Measurements from ENCODE around the gene PTPRT. TPM values are rescaled to one million over a fixed set of nuclear protein-coding genes. Genes with fewer than 3 reads are reported as not detected.
"Not testable (repeated sequence)": the region's sequence is repeated elsewhere in the genome, so short reads cannot be mapped to it uniquely, and the experiment has no call there.

Gene PTPRT
- total RNA-seq, 1 experiment from 2014 or later, result not detected

DNA sequence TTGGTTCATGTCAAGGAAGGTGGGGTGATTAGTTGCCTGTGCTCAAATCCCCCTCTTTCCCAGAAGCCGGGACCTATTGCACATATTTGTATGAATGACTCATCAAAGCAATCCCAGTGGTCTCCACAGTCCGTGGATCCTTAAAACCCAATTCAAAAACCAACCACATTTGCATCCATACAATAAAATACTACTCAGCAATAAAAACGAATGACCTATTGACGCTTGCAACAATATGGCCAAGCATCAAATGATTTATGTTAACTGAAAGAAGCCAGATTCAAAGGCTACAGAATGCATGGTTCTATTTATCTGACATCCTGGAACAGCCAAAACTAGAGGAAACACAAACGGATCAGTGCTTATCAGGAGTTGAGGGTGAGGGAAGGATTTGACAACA, 275.4 kb downstream of the PTPRT start:
- H4K20me1 ChIP-seq (ENCODE audit: insufficient read depth), result no peaks in the 10 kb centered on the region
- H3K4me3 ChIP-seq (replicated peaks in 1 of 2; ENCODE audit: low read depth in 1 of 2, low read length in 2 of 2), result no peak overlapping the region
- H3K9ac ChIP-seq (ENCODE audit: low read length), result no peak overlapping the region
- POLR2A ChIA-PET, result no interaction called here
- intact Hi-C loops (cut with micrococcal nuclease), result no loop called here
- no peak overlapping the region for H2AFZ ChIP-seq (ENCODE audit: low read depth, low read length, poor library complexity, severe bottlenecking)
- no peaks in the 10 kb centered on the region; a peak in 1 of 4 replicates for H3K4me1 ChIP-seq (ENCODE audit: control insufficient read depth in 1 of 2, insufficient read depth in 2 of 2, low read length in 2 of 2)
- BruUV-seq (replicated peaks), result no TSS peak
- RAD21 ChIA-PET (ENCODE audit: low non-redundant PET in 1 of 2, low total read pairs in 2 of 2, uncharacterized antibody in 2 of 2, unreplicated experiment in 2 of 2), result no interaction called here
- DNase-seq (ENCODE audit: low read depth, low spot score) (no peak), ATAC-seq (no peak)
- H3K36me3 ChIP-seq (ENCODE audit: control insufficient read depth in 1 of 2, insufficient read depth in 2 of 2, low read length in 2 of 2), result no peaks in the 10 kb centered on the region
- CTCF ChIA-PET, result no interaction called here
- no peak overlapping the region for H3K4me2 ChIP-seq (ENCODE audit: low read length)
- no peaks in the 10 kb centered on the region for H3K27me3 ChIP-seq (ENCODE audit: insufficient read depth, low read length)
- no peak for TF ChIP-seq ELF1 (IDR thresholded peaks at IDR 0.05; ENCODE audit: borderline replicate concordance, low read depth)
- TF ChIP-seq EGR1 (IDR thresholded peaks at IDR 0.05; ENCODE audit: low read depth), result no peak
- TF ChIP-seq JUND (IDR thresholded peaks at IDR 0.05), result no peak
- TF ChIP-seq, protein P1, sequence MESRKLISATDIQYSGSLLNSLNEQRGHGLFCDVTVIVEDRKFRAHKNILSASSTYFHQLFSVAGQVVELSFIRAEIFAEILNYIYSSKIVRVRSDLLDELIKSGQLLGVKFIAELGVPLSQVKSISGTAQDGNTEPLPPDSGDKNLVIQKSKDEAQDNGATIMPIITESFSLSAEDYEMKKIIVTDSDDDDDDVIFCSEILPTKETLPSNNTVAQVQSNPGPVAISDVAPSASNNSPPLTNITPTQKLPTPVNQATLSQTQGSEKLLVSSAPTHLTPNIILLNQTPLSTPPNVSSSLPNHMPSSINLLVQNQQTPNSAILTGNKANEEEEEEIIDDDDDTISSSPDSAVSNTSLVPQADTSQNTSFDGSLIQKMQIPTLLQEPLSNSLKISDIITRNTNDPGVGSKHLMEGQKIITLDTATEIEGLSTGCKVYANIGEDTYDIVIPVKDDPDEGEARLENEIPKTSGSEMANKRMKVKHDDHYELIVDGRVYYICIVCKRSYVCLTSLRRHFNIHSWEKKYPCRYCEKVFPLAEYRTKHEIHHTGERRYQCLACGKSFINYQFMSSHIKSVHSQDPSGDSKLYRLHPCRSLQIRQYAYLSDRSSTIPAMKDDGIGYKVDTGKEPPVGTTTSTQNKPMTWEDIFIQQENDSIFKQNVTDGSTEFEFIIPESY (IDR thresholded peaks at IDR 0.05; ENCODE audit: extremely low read depth, insufficient replicate concordance, low read length), result no peak
- TF ChIP-seq POLR2AphosphoS5 (IDR thresholded peaks at IDR 0.05; ENCODE audit: low read depth, low read length), result no peak
- no peak for TF ChIP-seq ZFX (IDR thresholded peaks at IDR 0.05)
- no peak for TF ChIP-seq CTCF (IDR thresholded peaks at IDR 0.05 in 2 of 3, conservative IDR thresholded peaks at IDR 0.05 in 1 of 3; ENCODE audit: borderline replicate concordance in 1 of 3, insufficient read depth in 1 of 3, low read depth in 2 of 3, low read length in 2 of 3)
- no peak for TF ChIP-seq REST (IDR thresholded peaks at IDR 0.05; ENCODE audit: low read depth)
- no peak for TF ChIP-seq CEBPB (IDR thresholded peaks at IDR 0.05; ENCODE audit: low read depth)
- TF ChIP-seq ZNF274 (IDR thresholded peaks at IDR 0.05; ENCODE audit: low read depth, low read length), result no peak
- TF ChIP-seq SIN3A (IDR thresholded peaks at IDR 0.05; ENCODE audit: low read depth), result no peak
- H3K79me2 ChIP-seq (ENCODE audit: insufficient read depth, low read length), result no peaks in the 10 kb centered on the region
- no peaks in the 10 kb centered on the region for H3K9me2 ChIP-seq (ENCODE audit: insufficient read depth)
- H3K9me3 ChIP-seq (ENCODE audit: control insufficient read depth in 1 of 2, insufficient read depth in 1 of 2, low read depth in 1 of 2, low read length in 2 of 2), result peaks cover 3 to 10% of the 10 kb centered on the region in 2 experiments; a peak in 2 of 4 replicates
- H3K27ac ChIP-seq (ENCODE audit: low read depth, low read length), result no peak overlapping the region

DNA sequence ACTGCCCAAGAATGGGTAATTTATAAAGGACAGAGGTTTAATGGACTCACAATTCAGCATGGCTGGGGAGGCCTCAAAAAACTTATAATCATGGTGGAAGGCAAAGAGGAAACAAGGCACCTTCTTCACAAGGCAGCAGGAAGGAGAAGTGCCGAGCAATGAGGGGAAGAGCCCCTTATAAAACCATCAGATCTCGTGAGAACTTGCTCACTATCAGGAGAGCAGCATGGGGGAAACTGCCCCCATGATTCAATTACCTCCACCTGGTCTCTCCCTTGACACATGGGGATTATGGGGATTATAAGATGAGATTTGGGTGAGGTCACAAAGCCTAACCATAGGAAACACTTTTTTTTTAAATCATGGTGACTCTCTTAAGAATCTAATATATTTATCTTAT, 278.9 kb downstream of the PTPRT start:
- H3K36me3 ChIP-seq (ENCODE audit: control insufficient read depth in 1 of 2, insufficient read depth in 2 of 2, low read length in 2 of 2); H2AFZ ChIP-seq (ENCODE audit: low read depth, low read length, poor library complexity, severe bottlenecking); POLR2A ChIA-PET; H3K9ac ChIP-seq (ENCODE audit: low read length); H3K9me2 ChIP-seq (ENCODE audit: insufficient read depth); intact Hi-C loops (cut with micrococcal nuclease); H3K79me2 ChIP-seq (ENCODE audit: insufficient read depth, low read length); H3K4me3 ChIP-seq (replicated peaks in 1 of 2; ENCODE audit: low read depth in 1 of 2, low read length in 2 of 2); BruUV-seq (replicated peaks); H4K20me1 ChIP-seq (ENCODE audit: insufficient read depth); H3K9me3 ChIP-seq (ENCODE audit: control insufficient read depth in 1 of 2, insufficient read depth in 1 of 2, low read depth in 1 of 2, low read length in 2 of 2); ATAC-seq; CTCF ChIA-PET; H3K27me3 ChIP-seq (ENCODE audit: insufficient read depth, low read length); RAD21 ChIA-PET (ENCODE audit: low non-redundant PET in 1 of 2, low total read pairs in 2 of 2, uncharacterized antibody in 2 of 2, unreplicated experiment in 2 of 2); H3K4me1 ChIP-seq (ENCODE audit: control insufficient read depth in 1 of 2, insufficient read depth in 2 of 2, low read length in 2 of 2); DNase-seq (ENCODE audit: low read depth, low spot score); H3K4me2 ChIP-seq (ENCODE audit: low read length); H3K27ac ChIP-seq (ENCODE audit: low read depth, low read length): not testable (repeated sequence)

Data from HCT116 (cell line).